Measurements from ENCODE around the gene ESD.

DNA sequence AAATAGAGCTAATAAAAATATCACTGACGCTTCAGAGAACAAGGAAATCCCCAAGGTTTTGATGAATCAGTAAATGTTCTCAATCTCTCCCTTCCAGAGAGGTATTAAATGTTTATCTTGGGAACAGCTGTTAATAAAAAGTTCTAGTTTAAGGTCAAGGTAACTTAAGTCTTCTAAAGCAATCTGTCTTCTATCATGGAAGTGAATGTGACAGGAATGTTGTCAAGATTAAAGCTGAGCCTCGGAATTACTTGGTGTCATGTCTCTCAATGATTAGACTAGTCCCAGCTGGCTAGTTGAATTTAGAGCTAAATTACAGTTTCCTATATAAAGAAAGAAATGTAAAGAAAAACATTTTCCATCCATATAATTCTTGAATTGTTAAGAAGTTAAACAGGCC lies 23.4 kb downstream of the ESD start:
- TF ChIP-seq, protein P1, sequence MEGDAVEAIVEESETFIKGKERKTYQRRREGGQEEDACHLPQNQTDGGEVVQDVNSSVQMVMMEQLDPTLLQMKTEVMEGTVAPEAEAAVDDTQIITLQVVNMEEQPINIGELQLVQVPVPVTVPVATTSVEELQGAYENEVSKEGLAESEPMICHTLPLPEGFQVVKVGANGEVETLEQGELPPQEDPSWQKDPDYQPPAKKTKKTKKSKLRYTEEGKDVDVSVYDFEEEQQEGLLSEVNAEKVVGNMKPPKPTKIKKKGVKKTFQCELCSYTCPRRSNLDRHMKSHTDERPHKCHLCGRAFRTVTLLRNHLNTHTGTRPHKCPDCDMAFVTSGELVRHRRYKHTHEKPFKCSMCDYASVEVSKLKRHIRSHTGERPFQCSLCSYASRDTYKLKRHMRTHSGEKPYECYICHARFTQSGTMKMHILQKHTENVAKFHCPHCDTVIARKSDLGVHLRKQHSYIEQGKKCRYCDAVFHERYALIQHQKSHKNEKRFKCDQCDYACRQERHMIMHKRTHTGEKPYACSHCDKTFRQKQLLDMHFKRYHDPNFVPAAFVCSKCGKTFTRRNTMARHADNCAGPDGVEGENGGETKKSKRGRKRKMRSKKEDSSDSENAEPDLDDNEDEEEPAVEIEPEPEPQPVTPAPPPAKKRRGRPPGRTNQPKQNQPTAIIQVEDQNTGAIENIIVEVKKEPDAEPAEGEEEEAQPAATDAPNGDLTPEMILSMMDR (IDR thresholded peaks at IDR 0.05), result no peak
- TF ChIP-seq POLR2A (IDR thresholded peaks at IDR 0.05), result no peak
- TF ChIP-seq EP300 (IDR thresholded peaks at IDR 0.05), result no peak

All from tibial nerve (tissue), 4 donors.